NCI-H1417 (cell line): Measurements from ENCODE around the gene NEU4.
"Not testable (repeated sequence)": the region's sequence is repeated elsewhere in the genome, so short reads cannot be mapped to it uniquely, and the experiment has no call there.

Experiments used
- DNase-seq, 3 experiments: peaks; one replicate each; lab custom pipeline; 2025; lab: John Stamatoyannopoulos, UW

Gene NEU4

GRCh38 chr2:241775223-241776177 is 33.5 kb upstream of the NEU4 start:
- peak in 2 of 3 experiments; percentile 44 to 54 for DNase-seq

DNA sequence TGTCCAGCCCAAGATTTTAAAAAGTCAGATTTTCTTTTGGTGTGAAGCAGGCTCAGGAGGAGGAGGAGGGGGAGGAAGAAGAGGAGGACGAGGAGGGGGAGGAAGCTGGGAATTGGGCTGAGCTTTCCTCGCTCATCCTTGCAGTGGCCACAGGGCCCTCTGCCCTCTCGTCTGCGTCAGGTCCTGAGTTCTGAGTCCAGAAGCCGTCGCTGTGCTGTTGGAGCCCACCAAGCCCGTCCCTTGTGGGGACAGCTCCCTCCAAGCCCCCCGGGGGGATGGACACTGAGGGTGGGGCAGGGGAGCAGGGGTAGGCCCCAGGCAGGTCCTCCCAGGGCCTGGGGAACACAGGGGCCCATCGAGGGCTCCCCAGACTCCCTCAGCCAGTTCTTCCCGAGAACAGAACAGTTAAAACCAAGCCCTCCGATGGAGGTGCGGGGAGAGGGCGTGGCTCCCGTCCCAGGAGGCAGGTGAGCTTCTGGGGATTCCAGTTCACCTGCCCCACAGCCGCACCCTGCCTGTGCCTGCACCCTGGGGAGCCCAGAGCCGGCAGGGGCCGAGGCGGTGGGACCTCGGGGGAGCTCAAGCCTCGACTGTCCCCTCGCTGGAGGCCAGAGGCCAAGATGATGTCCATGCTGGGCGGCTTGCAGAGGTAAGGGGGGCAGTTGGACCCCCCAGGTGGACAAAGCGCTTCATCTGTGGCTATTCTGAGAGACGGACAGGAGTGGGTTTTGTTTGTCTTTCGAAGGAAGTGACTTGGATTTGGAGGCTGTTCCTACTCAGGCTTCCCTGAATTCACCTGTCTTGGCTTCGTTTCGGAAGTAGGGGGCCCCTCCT is 32.4 kb upstream of the NEU4 start, which contains the start of gene GAL3ST2:
TSS of gene GAL3ST2 (plus strand) at position 487 of the 834 bp plus-strand sequence. CDS start at position 621, 134 bp downstream.
- DNase-seq: no peak

DNA sequence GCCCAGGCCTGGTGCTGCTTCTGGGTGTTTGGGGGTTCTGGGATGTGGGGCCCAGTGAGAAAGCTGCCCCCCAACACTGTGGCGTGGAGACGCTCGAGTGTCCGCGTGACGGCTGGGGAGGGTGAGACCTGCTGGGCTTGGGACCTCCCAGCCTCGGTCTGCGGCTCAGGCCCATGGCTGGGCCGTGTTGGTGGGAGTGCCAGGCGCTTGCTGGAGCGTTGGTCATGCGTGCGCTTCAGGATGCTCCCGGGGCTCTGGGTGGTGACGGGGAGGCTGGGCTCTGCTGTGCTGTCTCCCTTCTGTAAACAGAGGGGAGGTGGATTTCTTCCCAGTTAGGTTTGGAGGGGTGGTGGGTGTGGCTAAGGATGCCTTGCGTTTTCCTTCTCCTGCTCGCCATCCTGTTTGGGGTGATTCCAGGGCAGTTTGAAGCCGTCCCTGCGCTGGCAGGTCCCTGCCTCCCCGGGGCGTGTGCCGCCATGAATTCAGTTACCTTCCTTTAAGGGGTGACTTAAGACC is 31.8 kb upstream of the NEU4 start:
- no peak for DNase-seq

DNA sequence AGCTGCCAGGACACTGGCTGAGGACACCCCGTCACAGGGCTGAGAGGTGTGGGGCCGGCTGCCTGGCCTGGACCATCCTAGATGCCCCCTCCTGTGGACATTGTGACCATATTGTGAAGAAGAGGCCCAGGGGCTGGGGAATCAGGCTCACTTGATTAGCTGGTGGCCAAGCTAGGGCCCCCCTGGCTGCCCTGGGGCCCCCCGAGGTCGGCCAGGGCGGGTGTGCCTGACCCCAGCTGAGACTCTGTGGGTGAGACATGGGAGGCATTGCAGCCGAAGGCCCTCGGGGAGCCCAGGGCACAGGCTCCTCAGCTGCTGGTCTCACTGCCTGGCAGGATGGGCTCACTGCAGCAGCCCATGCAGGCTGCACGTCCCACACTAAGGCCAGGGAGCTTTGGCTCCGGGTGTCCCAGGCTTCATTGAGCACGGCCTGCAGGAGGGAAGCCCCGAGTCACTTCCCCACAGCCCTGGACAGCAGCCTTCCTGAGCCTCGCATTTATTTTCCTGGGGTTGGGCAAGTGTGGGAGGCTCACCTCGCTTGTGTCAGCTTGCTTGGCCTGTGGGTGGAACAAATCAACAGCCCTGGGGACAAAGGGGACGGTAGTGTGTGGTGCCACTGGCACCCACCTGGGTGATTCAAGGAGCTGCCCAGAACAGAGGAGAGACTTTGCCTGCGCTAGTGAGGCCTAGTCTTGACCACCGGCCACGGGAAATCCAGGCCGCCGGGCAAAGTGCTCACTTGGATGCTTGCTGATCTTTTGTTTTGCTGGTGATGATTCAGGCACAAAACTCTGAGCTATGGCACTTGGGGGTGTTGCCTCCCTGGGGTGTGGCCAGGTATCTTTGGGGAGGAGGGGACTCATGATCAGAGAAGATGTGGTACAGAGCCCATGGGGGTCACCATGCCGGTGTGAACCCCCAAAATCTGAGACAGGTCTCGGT is 31.0 kb upstream of the NEU4 start:
- DNase-seq: no peak

DNA sequence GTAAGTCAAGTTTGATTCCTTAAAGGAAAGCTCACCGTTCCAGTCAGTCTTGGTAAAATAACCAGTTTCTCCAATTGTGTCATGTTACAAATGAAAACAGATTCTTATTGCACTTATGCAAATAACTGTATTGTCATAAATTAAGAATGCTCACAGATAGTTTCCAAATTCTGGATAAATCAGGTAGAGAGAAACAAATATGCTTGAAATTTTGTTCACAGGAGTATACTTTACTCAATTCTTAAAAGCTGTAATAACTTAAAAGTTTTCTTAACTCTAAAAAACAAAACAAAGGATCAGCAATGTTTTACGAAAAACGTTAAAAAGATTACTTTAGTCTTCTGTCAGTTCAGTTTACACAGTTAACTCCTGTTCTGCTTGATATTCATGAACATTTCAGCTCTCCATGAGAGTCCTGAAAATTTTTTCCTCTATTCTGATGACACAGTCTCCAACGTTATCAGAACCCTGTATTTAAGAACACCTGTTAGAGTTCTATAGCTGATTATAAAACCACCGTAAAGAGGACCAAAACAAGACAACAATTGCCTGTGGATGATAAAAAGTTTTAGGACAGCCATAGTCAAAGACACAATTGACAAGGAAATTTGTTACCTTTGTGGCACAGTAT is 27.9 kb upstream of the NEU4 start:
- DNase-seq: no peak

GRCh38 chr2:241782053-241782452 is 26.9 kb upstream of the NEU4 start:
- DNase-seq: not testable (repeated sequence)

DNA sequence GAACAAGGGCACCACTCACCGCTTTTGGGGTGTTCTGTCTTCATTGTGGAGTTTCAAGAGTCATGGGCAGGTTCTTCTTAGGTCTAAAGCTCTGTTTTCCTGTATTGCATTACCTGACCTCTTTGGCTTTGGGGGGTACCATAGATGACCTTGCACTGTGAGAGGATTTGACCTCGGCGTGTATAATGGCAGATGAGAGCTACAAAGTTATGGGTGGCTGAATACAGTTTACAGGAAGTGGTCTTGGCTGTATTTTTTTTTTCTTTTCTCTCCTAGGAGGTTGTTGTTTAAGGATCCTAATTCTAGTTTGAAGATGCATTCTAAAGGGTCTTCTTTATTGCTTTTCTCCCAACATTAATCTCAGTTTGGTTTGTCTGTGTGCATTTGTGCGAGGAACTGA is 20.9 kb upstream of the NEU4 start:
- DNase-seq: no peak

GRCh38 chr2:241788572-241788971 is 20.4 kb upstream of the NEU4 start:
- no peak for DNase-seq

GRCh38 chr2:241791385-241791784 is 17.6 kb upstream of the NEU4 start:
- not testable (repeated sequence) for DNase-seq

- no peak for DNase-seq
Observed at GRCh38 chr2:241793385-241793784, 15.6 kb upstream of the NEU4 start.

DNA sequence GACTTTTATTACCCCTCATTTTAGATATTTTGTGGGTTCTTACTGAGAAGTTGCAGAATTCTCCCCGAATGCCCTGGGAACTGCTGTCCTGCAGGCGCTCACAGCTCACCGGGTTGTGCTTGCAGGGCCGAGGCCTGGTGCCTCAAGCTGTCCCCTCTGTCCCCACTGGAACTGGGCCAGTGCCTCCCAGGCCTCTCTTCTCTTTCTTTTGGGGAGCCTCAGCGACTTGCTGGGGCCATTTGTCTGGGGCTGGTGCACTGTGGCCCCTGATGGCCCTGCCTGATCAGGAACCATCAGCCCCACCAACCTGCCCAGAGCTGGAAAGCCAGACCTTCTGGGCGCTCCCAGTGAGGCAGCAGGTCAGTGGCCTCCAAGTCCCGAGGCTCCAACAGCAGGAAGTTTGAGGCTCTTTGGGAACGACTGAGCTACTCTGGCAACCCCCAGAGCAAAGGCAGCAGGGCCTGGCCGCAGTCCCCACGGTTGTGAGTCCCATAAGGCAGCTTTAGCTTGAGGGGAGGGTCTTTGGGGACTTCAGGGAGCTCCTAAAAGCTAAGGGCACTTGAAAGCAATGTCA is 14.7 kb upstream of the NEU4 start:
- DNase-seq: no peak

- DNase-seq: no peak
Observed at GRCh38 chr2:241795021-241795999, 13.7 kb upstream of the NEU4 start.

GRCh38 chr2:241796209-241796608 is 12.8 kb upstream of the NEU4 start:
- DNase-seq: no peak

GRCh38 chr2:241796610-241797138 is 12.3 kb upstream of the NEU4 start:
- DNase-seq: no peak

GRCh38 chr2:241797441-241798080 is 11.4 kb upstream of the NEU4 start:
- DNase-seq: no peak

GRCh38 chr2:241798081-241798630 is 10.8 kb upstream of the NEU4 start:
- no peak for DNase-seq

GRCh38 chr2:241798631-241799521 is 10.1 kb upstream of the NEU4 start:
- no peak for DNase-seq
